CD8-positive, alpha-beta memory T cell (primary cell): ENCODE results near the gene REXO1. TPM values are rescaled to one million over a fixed set of nuclear protein-coding genes. Genes with fewer than 3 reads are reported as not detected.
A peak's percentile ranks its signal among the peaks of the same experiment; 100 is the strongest.
"Not testable (repeated sequence)": the region's sequence is repeated elsewhere in the genome, so short reads cannot be mapped to it uniquely, and the experiment has no call there.

Source experiments
- CTCF ChIA-PET: fragments of 350-600 bp; sonication (Branson Sonifier 250); formaldehyde crosslinking; loops from one replicate; lab custom pipeline; 2021; ENCODE audit warnings: antibody characterized with exemption; lab: Charles Lee
- POLR2A ChIA-PET: fragments of 350-600 bp; sonication (Branson Sonifier 250); formaldehyde crosslinking; loops from one replicate; lab custom pipeline; 2021; ENCODE audit warnings: antibody characterized with exemption; lab: Charles Lee
- DNase-seq, 5 donors: peaks; one replicate each; pipeline versions ENCODE4 v3.0.0 to v3.0.0-alpha.2; 2020 to 2022; ENCODE audit warnings: mixed read lengths in 1 of 5
- H3K27ac ChIP-seq: one replicate; pipeline ENCODE4 v1.7.0; 2013; ENCODE audit warnings: low read depth, mild to moderate bottlenecking, low read length, moderate library complexity
- H3K27me3 ChIP-seq: 2 replicates; pipeline ENCODE4 v1.7.0; 2013; ENCODE audit warnings: low read length, mild to moderate bottlenecking; ENCODE audit not compliant: insufficient read depth, poor library complexity, severe bottlenecking
- H3K36me3 ChIP-seq: 2 replicates; pipeline ENCODE4 v1.7.0; 2013; ENCODE audit warnings: mild to moderate bottlenecking, low read length, moderate library complexity; ENCODE audit not compliant: insufficient read depth
- H3K4me1 ChIP-seq: 2 replicates; pipeline ENCODE4 v1.7.0; 2013; ENCODE audit warnings: mild to moderate bottlenecking, low read length, moderate library complexity; ENCODE audit not compliant: insufficient read depth
- H3K4me3 ChIP-seq: 2 replicates; pipeline ENCODE4 v1.7.0; 2013; ENCODE audit warnings: mild to moderate bottlenecking, low read length
- H3K9me3 ChIP-seq: 2 replicates; pipeline ENCODE4 v1.7.0; 2013; ENCODE audit warnings: mild to moderate bottlenecking, low read length
- H3K27ac Mint-ChIP-seq, 8 donors: one replicate each; pipeline ENCODE4 v1.8.0; 2020 to 2021; ENCODE audit warnings: mixed read lengths in 8 of 8, mild to moderate bottlenecking in 6 of 8, inconsistent platforms in 3 of 8, moderate library complexity in 3 of 8
- H3K27me3 Mint-ChIP-seq, 2 donors: one replicate each; pipeline ENCODE4 v1.8.0; 2020 to 2021; ENCODE audit warnings: mixed read lengths in 2 of 2, mild to moderate bottlenecking in 1 of 2, moderate library complexity in 1 of 2
- H3K36me3 Mint-ChIP-seq, 3 donors: one replicate each; pipeline ENCODE4 v1.8.0; 2020 to 2021; ENCODE audit warnings: mixed read lengths in 3 of 3, inconsistent platforms in 1 of 3, mild to moderate bottlenecking in 1 of 3
- H3K4me1 Mint-ChIP-seq, 3 donors: one replicate each; pipeline ENCODE4 v1.8.0; 2020 to 2021; ENCODE audit warnings: mixed read lengths in 3 of 3, inconsistent platforms in 1 of 3, mild to moderate bottlenecking in 1 of 3
- H3K4me3 Mint-ChIP-seq, 7 donors: one replicate each; pipeline ENCODE4 v1.8.0; 2020 to 2021; ENCODE audit warnings: mixed read lengths in 7 of 7, mild to moderate bottlenecking in 6 of 7, moderate library complexity in 4 of 7, inconsistent platforms in 2 of 7
- H3K9me3 Mint-ChIP-seq, 5 donors: one replicate each; pipeline ENCODE4 v1.8.0; 2020 to 2022; ENCODE audit warnings: mixed read lengths in 5 of 5, mild to moderate bottlenecking in 3 of 5, moderate library complexity in 2 of 5, inconsistent platforms in 1 of 5
- polyA plus RNA-seq: library from polyadenylated mRNA; unstranded; fragments of 300-500 nt; fragmentation: Illumina TruSeq; gene quantifications from one replicate; pipeline ENCODE4 v1.2.3, GENCODE V29; 2021
- total RNA-seq, 2 experiments: library from RNA; stranded (reverse); gene quantifications; one replicate each; pipeline ENCODE4 v1.2.3, GENCODE V29; 2021

Gene REXO1
- total and polyA plus RNA-seq, 3 experiments from 2014 or later: 8.7 to 63.7 (median 61.0) TPM

- H3K4me3 Mint-ChIP-seq: peak overlapping the region; percentile 93 to 97 (median 96)
- Histone ChIP-seq H3K4me3 (peak overlapping the region; percentile 93), H3K4me1 (peaks cover 38% of the 10 kb centered on the region)
Observed at GRCh38 chr19:1875646-1876495, 27.6 kb upstream of the REXO1 start.

GRCh38 chr19:1875265-1875645, 27.0 kb upstream of the REXO1 start:
- Histone ChIP-seq H3K4me3 (peak overlapping the region; percentile 93), H3K27ac (peak overlapping the region; percentile 86), H3K4me1 (peaks cover 32% of the 10 kb centered on the region)
- not testable (repeated sequence) for DNase-seq, H3K27me3 ChIP-seq, H3K27me3 Mint-ChIP-seq, H3K36me3 ChIP-seq, H3K9me3 ChIP-seq, H3K9me3 Mint-ChIP-seq
- CTCF ChIA-PET: interaction anchor here (0.8 to 1.9 kb wide), 11 partner anchors 9 to 194 kb away, joined by 3 to 10 read pairs (median 4); partner anchors contain the start of genes ADAT3 and SCAMP4
- Mint-ChIP-seq H3K4me1 (peaks cover 20 to 43% (median 25%) of the 10 kb centered on the region in 3 donors), H3K27ac (peak overlapping the region; percentile 92 to 99 (median 98)), H3K4me3 (peak overlapping the region; percentile 93 to 97 (median 96)), H3K36me3 (peaks cover 0 to 50% (median 0%) of the 10 kb centered on the region in 3 donors)
- POLR2A ChIA-PET: interaction anchor here (0.6 to 2.5 kb wide), 5 partner anchors 10 to 552 kb away, joined by 3 to 20 read pairs (median 5); partner anchors contain the start of genes ABHD17A and TIMM13

More at GRCh38 chr19:1875646-1876495, 27.6 kb upstream of the REXO1 start:
- ChIA-PET CTCF (interaction anchor here (0.7 to 1.9 kb wide), 16 partner anchors 8 to 194 kb away, joined by 3 to 10 read pairs (median 4); partner anchors contain the start of genes ADAT3 and SCAMP4), POLR2A (interaction anchor here (0.5 to 2.5 kb wide), 9 partner anchors 7 to 1679 kb away, joined by 3 to 20 read pairs (median 7); partner anchors contain the start of genes ABHD17A, ADAT3, SCAMP4 and TIMM13)
- Mint-ChIP-seq H3K4me1 (peaks cover 22 to 49% (median 25%) of the 10 kb centered on the region in 3 donors), H3K9me3 (no peaks in the 10 kb centered on the region), H3K27ac (peak overlapping the region; percentile 92 to 99 (median 98)), H3K27me3 (peaks cover 0 to 5% of the 10 kb centered on the region in 2 donors), H3K36me3 (peaks cover 0 to 46% (median 0%) of the 10 kb centered on the region in 3 donors)
- peak; percentile 82 to 89 (median 86) for DNase-seq
- H3K27me3 ChIP-seq: no peaks in the 10 kb centered on the region
- peak overlapping the region; percentile 86 for H3K27ac ChIP-seq
- H3K36me3 ChIP-seq: peaks cover 5% of the 10 kb centered on the region
- no peaks in the 10 kb centered on the region for H3K9me3 ChIP-seq

- Mint-ChIP-seq H3K36me3 (peaks cover 0 to 47% (median 0%) of the 10 kb centered on the region in 3 donors), H3K27ac (peak overlapping the region; percentile 92 to 99 (median 98)), H3K27me3 (peaks cover 0 to 5% of the 10 kb centered on the region in 2 donors), H3K4me1 (peaks cover 20 to 38% (median 25%) of the 10 kb centered on the region in 3 donors), H3K4me3 (peak overlapping the region; percentile 93 to 97 (median 96)), H3K9me3 (no peaks in the 10 kb centered on the region)
- ChIA-PET CTCF (interaction anchor here (0.7 to 1.9 kb wide), 12 partner anchors 8 to 195 kb away, joined by 3 to 10 read pairs (median 4); partner anchors contain the start of genes ADAT3 and SCAMP4), POLR2A (interaction anchor here (0.6 to 2.5 kb wide), 8 partner anchors 10 to 553 kb away, joined by 3 to 20 read pairs (median 4); partner anchors contain the start of genes ABHD17A and TIMM13)
- Histone ChIP-seq H3K27ac (peak overlapping the region; percentile 86), H3K27me3 (no peaks in the 10 kb centered on the region), H3K9me3 (no peaks in the 10 kb centered on the region), H3K4me1 (peaks cover 30% of the 10 kb centered on the region), H3K36me3 (peaks cover 5% of the 10 kb centered on the region), H3K4me3 (peak overlapping the region; percentile 93)
- peak in 2 of 5 donors; percentile 61 to 78 for DNase-seq
Observed at GRCh38 chr19:1874554-1875185, 26.4 kb upstream of the REXO1 start.

- H3K36me3 Mint-ChIP-seq: peaks cover 0 to 49% (median 0%) of the 10 kb centered on the region in 3 donors
- POLR2A ChIA-PET: interaction anchor here (0.6 to 1.3 kb wide), 3 partner anchors 11 to 160 kb away, joined by 3 to 11 read pairs (median 5); partner anchors contain the start of gene ABHD17A
- Histone ChIP-seq H3K27me3 (no peaks in the 10 kb centered on the region), H3K4me1 (peaks cover 30% of the 10 kb centered on the region), H3K27ac (peak overlapping the region; percentile 86), H3K9me3 (no peaks in the 10 kb centered on the region), H3K4me3 (peak overlapping the region; percentile 93), H3K36me3 (peaks cover 5% of the 10 kb centered on the region)
- no peak for DNase-seq
- CTCF ChIA-PET: interaction anchor here (0.7 to 1.8 kb wide), 4 partner anchors 9 to 48 kb away, joined by 3 to 10 read pairs (median 7); partner anchors contain the start of genes ADAT3 and SCAMP4
- H3K9me3 Mint-ChIP-seq: no peaks in the 10 kb centered on the region
- H3K27ac Mint-ChIP-seq: peak overlapping the region in 7 of 8 donors; percentile 87 to 99 (median 98)
- H3K27me3 Mint-ChIP-seq: peaks cover 0 to 5% of the 10 kb centered on the region in 2 donors
- peaks cover 22 to 40% (median 29%) of the 10 kb centered on the region in 3 donors for H3K4me1 Mint-ChIP-seq
- H3K4me3 Mint-ChIP-seq: peak overlapping the region; percentile 93 to 97 (median 96)
Observed at GRCh38 chr19:1873524-1874473, 25.5 kb upstream of the REXO1 start.

- peak overlapping the region in 4 of 7 donors; percentile 18 to 37 (median 29) for H3K4me3 Mint-ChIP-seq
- peak overlapping the region in 3 of 8 donors; percentile 73 to 98 (median 80) for H3K27ac Mint-ChIP-seq
- peaks cover 24 to 44% (median 31%) of the 10 kb centered on the region in 3 donors for H3K4me1 Mint-ChIP-seq
- no peak for DNase-seq
- Histone ChIP-seq H3K9me3 (no peaks in the 10 kb centered on the region), H3K4me3 (peak overlapping the region; percentile 93), H3K36me3 (peaks cover 5% of the 10 kb centered on the region), H3K27me3 (no peaks in the 10 kb centered on the region), H3K4me1 (peaks cover 30% of the 10 kb centered on the region), H3K27ac (peak overlapping the region; percentile 72)
- H3K36me3 Mint-ChIP-seq: peaks cover 0 to 45% (median 0%) of the 10 kb centered on the region in 3 donors
- ChIA-PET POLR2A (no interaction called here), CTCF (no interaction called here)
- H3K9me3 Mint-ChIP-seq: no peaks in the 10 kb centered on the region
- peaks cover 0 to 5% of the 10 kb centered on the region in 2 donors for H3K27me3 Mint-ChIP-seq
Observed at GRCh38 chr19:1872807-1873523, 24.7 kb upstream of the REXO1 start.

- Histone ChIP-seq H3K27ac (no peak overlapping the region), H3K9me3 (no peaks in the 10 kb centered on the region), H3K4me3 (no peak overlapping the region), H3K4me1 (peaks cover 29% of the 10 kb centered on the region), H3K27me3 (no peaks in the 10 kb centered on the region), H3K36me3 (peaks cover 5% of the 10 kb centered on the region)
- Mint-ChIP-seq H3K9me3 (no peaks in the 10 kb centered on the region), H3K4me3 (no peak overlapping the region), H3K27ac (no peak overlapping the region), H3K36me3 (peaks cover 0 to 43% (median 0%) of the 10 kb centered on the region in 3 donors), H3K4me1 (peaks cover 27 to 50% (median 30%) of the 10 kb centered on the region in 3 donors), H3K27me3 (peaks cover 0 to 5% of the 10 kb centered on the region in 2 donors)
- POLR2A ChIA-PET: no interaction called here
- CTCF ChIA-PET: interaction anchor here (2.0 kb wide), 1 partner anchor 26 kb away, joined by 4 read pairs; no protein-coding TSS in a partner anchor
- no peak for DNase-seq
Observed at GRCh38 chr19:1871630-1872029, 23.3 kb upstream of the REXO1 start.
